SU-DHL-6 (cell line): Measurements from ENCODE around the gene SYTL3.

ENCODE experiments used
- CTCF ChIP-seq: fragments of 200-600 bp; sonication (generic); IDR thresholded peaks from one replicate; pipeline ENCODE4 v1.5.1; 2017; ENCODE audit warnings: antibody characterized with exemption, mild to moderate bottlenecking, low read length, moderate library complexity; ENCODE audit not compliant: insufficient read depth, poor library complexity, severe bottlenecking
- EZH2phosphoT487 ChIP-seq: fragments of 200-600 bp; sonication (generic), shearing (Covaris generic); conservative IDR thresholded peaks from 2 replicates; pipeline ENCODE4 v1.6.1; 2018; ENCODE audit warnings: mild to moderate bottlenecking, antibody characterized with exemption, low read length, moderate library complexity, mixed read lengths

DNA sequence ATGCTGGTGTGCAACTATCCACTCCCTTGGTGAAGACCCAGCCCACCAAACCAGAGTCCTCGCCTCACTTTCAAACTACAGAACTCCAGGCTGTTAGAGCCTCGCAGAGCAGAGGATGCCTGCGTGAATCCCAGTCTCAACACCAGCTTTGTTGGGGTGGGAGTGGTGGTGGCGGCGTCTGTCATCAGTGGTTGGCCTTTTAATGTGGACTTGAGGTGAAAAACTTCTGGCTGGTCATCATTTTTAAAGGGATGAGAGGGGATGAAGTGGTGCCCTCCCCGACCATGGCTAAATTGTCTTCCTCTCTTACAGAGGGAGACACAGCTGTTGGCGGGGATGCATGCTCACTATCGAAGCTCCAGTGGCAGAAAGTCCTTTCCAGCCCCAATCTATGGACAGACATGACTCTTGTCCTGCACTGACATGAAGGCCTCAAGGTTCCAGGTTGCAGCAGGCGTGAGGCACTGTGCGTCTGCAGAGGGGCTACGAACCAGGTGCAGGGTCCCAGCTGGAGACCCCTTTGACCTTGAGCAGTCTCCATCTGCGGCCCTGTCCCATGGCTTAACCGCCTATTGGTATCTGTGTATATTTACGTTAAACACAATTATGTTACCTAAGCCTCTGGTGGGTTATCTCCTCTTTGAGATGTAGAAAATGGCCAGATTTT, 114.5 kb downstream of the SYTL3 start:
- no peak for TF ChIP-seq CTCF
- no peak for TF ChIP-seq EZH2phosphoT487
